HG03439 (cell line): ENCODE data around the gene KRTAP5-7.

ENCODE experiments used
- ATAC-seq: cut with Tn5 transposase; IDR thresholded peaks from one replicate; pipeline ENCODE4 v1.9.1; 2021; ENCODE audit warnings: mild to moderate bottlenecking, moderate library complexity; ENCODE audit not compliant: unreplicated experiment

The KRTAP5-7 gene

GRCh38 chr11:71495286-71496230 is 31.5 kb upstream of the KRTAP5-7 start:
- ATAC-seq = no peak

- ATAC-seq = no peak
Measured at GRCh38 chr11:71496421-71496820, 30.6 kb upstream of the KRTAP5-7 start.

GRCh38 chr11:71498091-71498490 is 29.0 kb upstream of the KRTAP5-7 start:
- ATAC-seq = no peak

- no peak for ATAC-seq
Measured at GRCh38 chr11:71499125-71499524, 27.9 kb upstream of the KRTAP5-7 start.

GRCh38 chr11:71499546-71499945 is 27.5 kb upstream of the KRTAP5-7 start:
- no peak for ATAC-seq

- ATAC-seq = no peak
Measured at GRCh38 chr11:71500601-71501021, 26.5 kb upstream of the KRTAP5-7 start.

- ATAC-seq = no peak
Measured at GRCh38 chr11:71501071-71501985, 25.7 kb upstream of the KRTAP5-7 start.

- no peak for ATAC-seq
Measured at GRCh38 chr11:71502026-71502425, 25.0 kb upstream of the KRTAP5-7 start.

GRCh38 chr11:71502871-71503435 is 24.1 kb upstream of the KRTAP5-7 start:
- no peak for ATAC-seq

- ATAC-seq = no peak
Measured at GRCh38 chr11:71504531-71504930, 22.5 kb upstream of the KRTAP5-7 start.

GRCh38 chr11:71505001-71505400 is 22.1 kb upstream of the KRTAP5-7 start:
- ATAC-seq = no peak

GRCh38 chr11:71505781-71506180 is 21.3 kb upstream of the KRTAP5-7 start:
- ATAC-seq = no peak

- no peak for ATAC-seq
Measured at GRCh38 chr11:71507102-71507501, 20.0 kb upstream of the KRTAP5-7 start.

GRCh38 chr11:71518506-71519471 is 8.3 kb upstream of the KRTAP5-7 start:
- ATAC-seq = no peak

- no peak for ATAC-seq
Measured at GRCh38 chr11:71519546-71519945, 7.5 kb upstream of the KRTAP5-7 start.

GRCh38 chr11:71525188-71525937 is 1.7 kb upstream of the KRTAP5-7 start:
- ATAC-seq = no peak

- ATAC-seq = no peak
Measured at GRCh38 chr11:71525938-71526495, 1.1 kb upstream of the KRTAP5-7 start.

- no peak for ATAC-seq
Measured at GRCh38 chr11:71527576-71528210, 626 bp downstream of the KRTAP5-7 start.

- no peak for ATAC-seq
Measured at GRCh38 chr11:71530602-71531001, 3.5 kb downstream of the KRTAP5-7 start.
